Activated naive CD8-positive, alpha-beta T cell (primary cell): ENCODE measurements around the gene PECR.
A peak's percentile ranks its signal among the peaks of the same experiment; 100 is the strongest.

Source experiments
- H3K27ac Mint-ChIP-seq: one replicate; pipeline ENCODE4 v1.8.0; 2021; ENCODE audit warnings: mixed read lengths
- H3K27me3 Mint-ChIP-seq: one replicate; pipeline ENCODE4 v1.8.0; 2021; ENCODE audit warnings: mixed read lengths
- H3K36me3 Mint-ChIP-seq: one replicate; pipeline ENCODE4 v1.8.0; 2021; ENCODE audit warnings: mixed read lengths
- H3K4me1 Mint-ChIP-seq: one replicate; pipeline ENCODE4 v1.8.0; 2021; ENCODE audit warnings: low read depth, mixed read lengths
- H3K4me3 Mint-ChIP-seq: one replicate; pipeline ENCODE4 v1.8.0; 2021; ENCODE audit warnings: mild to moderate bottlenecking, mixed read lengths
- H3K9me3 Mint-ChIP-seq: one replicate; pipeline ENCODE4 v1.8.0; 2021; ENCODE audit warnings: low read depth, mixed read lengths

Gene PECR

GRCh38 chr2:216041438-216041837 lies 40.2 kb downstream of the PECR start:
- Mint-ChIP-seq H3K27me3 (no peaks in the 10 kb centered on the region), H3K9me3 (no peaks in the 10 kb centered on the region), H3K4me3 (no peak overlapping the region), H3K4me1 (no peaks in the 10 kb centered on the region), H3K27ac (no peak overlapping the region), H3K36me3 (no peaks in the 10 kb centered on the region)

DNA sequence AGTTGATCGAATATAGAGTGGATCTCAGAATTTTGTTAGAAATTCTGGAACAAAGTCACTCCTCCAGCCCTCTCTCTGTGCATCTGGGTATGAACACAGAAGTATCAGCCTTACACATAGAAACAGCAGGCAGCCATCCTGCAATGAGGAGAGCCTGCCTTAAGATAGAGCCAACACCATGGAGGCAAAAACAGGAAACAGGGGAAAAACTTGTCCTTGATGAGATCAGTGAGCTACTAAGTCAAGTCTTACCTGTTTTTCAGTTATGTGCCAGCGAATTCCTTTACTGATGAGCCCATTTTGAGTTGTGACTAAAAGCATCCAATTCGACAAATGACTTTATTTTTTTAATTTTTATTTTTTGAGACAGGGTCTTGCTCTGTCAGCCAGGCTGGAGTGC lies 41.7 kb downstream of the PECR start:
- no peaks in the 10 kb centered on the region for H3K36me3 Mint-ChIP-seq
- no peaks in the 10 kb centered on the region for H3K9me3 Mint-ChIP-seq
- no peaks in the 10 kb centered on the region for H3K4me1 Mint-ChIP-seq
- H3K4me3 Mint-ChIP-seq: no peak overlapping the region
- no peak overlapping the region for H3K27ac Mint-ChIP-seq
- no peaks in the 10 kb centered on the region for H3K27me3 Mint-ChIP-seq

DNA sequence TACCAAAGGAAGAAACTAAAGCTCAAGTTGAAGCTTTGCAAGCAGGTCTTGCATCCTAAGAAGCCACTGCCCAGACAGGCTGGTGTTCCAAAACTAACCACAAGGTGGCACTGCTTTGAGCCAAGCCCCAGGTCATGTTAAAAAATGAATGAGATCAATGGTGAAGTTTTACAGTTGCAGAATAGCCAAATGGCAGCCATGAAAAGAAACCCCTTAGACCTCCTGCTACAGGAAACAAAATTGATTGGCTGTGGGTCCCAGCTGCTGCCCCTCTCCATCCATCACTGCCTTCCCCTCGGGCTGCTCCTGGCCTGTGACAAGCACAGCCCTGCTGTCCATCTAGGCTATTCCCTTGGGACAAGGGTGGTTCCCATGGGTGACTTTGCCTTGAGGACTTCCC lies 47.5 kb downstream of the PECR start:
- H3K4me3 Mint-ChIP-seq: no peak overlapping the region
- no peaks in the 10 kb centered on the region for H3K27me3 Mint-ChIP-seq
- H3K4me1 Mint-ChIP-seq: peaks cover 26% of the 10 kb centered on the region
- no peaks in the 10 kb centered on the region for H3K9me3 Mint-ChIP-seq
- no peak overlapping the region for H3K27ac Mint-ChIP-seq
- H3K36me3 Mint-ChIP-seq: peaks cover 2% of the 10 kb centered on the region

DNA sequence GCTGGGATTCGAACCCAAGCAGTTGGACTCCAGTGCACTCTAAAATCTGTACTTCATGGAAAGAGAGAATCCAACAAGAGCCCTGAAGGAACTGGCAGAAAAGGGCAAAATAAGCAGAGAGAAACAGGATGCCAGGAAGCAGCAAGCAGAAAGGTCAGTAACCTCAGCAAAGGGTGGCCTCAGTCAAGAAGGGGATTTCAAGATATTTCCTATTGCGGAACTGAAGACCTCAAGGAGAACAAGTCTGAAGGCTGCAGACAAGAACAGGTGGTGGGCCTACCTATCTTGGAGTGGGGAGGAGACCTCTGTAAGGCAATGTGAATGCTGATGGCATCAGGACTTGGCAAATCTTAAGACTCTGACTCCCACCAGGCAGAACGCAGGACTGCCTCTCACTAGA lies 48.2 kb downstream of the PECR start:
- Mint-ChIP-seq H3K27ac (no peak overlapping the region), H3K27me3 (no peaks in the 10 kb centered on the region), H3K9me3 (no peaks in the 10 kb centered on the region), H3K36me3 (peaks cover 2% of the 10 kb centered on the region), H3K4me1 (peaks cover 26% of the 10 kb centered on the region), H3K4me3 (no peak overlapping the region)

DNA sequence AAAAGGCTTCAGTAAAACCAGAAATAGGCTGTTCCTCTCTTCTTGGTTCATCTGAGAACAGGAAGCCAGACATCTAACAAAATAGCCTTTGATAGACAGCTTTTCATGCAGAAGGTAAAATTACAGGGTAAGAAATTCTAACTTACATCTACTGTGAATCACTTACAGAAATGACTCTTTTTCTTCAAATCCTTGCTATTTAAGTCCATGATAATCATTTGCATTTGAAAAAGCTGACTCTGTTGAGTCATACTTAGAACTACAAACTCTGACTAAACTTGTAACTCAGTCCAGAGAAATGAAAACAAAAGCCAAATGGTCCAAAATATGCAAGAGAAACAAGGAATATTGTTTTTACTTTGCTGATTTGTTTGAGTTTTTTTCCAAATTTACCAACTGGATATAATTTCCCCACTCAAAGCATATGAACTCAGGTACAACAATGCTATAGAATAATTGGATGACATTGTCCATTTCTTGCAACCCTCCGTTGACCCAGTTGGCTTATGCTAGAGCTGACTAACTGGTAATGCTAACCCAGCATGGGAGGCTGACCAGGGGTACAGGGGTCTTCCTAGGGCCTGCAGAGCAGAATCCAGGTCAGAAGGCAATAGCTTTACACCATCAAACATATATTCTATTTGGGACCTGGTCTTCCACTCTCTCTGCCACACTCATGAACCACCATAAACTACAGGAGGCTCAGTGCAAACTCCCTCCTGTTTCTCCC lies 49.5 kb downstream of the PECR start:
- Mint-ChIP-seq H3K36me3 (peaks cover 2% of the 10 kb centered on the region), H3K9me3 (no peaks in the 10 kb centered on the region), H3K27me3 (no peaks in the 10 kb centered on the region), H3K4me1 (peaks cover 26% of the 10 kb centered on the region), H3K4me3 (peak overlapping the region; percentile 72), H3K27ac (peak overlapping the region; percentile 95)

GRCh38 chr2:216030216-216030615 lies 51.4 kb downstream of the PECR start:
- Mint-ChIP-seq H3K9me3 (no peaks in the 10 kb centered on the region), H3K4me1 (peaks cover 26% of the 10 kb centered on the region), H3K27me3 (no peaks in the 10 kb centered on the region), H3K27ac (no peak overlapping the region), H3K36me3 (peaks cover 3% of the 10 kb centered on the region), H3K4me3 (no peak overlapping the region)

DNA sequence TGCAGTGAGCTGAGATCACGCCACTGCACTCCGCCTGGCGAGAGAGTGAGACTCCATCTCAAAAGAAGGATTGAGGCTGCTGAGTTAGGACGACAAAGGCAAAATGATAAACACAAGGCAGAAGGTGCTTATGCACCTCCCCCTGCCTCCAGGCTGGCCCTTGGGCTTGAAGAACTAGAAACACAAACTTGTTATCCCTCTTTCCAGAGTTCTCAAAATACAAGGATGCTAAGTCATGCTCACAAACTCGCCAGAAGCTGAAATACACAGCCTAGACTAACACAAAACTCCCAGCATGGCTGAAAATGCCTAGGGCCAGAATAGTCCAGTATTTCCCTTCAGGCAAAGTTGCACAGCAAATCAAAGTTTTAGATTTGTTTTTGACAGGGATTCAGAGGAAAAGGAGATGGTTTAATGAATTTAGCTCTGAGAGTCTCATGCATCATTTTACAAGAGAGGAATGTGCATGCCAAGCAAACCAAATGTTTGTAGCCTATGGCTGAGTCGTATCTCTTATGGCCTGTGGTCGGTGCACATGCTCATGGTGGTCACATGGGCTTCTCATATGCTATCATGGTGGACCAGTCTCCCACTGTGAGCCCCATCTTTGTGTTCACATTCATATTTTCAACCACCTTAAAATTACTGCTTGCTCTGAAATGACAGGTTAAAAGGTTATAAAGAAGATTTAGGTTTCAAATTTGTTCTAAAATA lies 52.0 kb downstream of the PECR start:
- no peaks in the 10 kb centered on the region for H3K9me3 Mint-ChIP-seq
- H3K27me3 Mint-ChIP-seq: no peaks in the 10 kb centered on the region
- H3K36me3 Mint-ChIP-seq: peaks cover 6% of the 10 kb centered on the region
- H3K27ac Mint-ChIP-seq: peak overlapping the region; percentile 10
- H3K4me3 Mint-ChIP-seq: no peak overlapping the region
- H3K4me1 Mint-ChIP-seq: peaks cover 26% of the 10 kb centered on the region

DNA sequence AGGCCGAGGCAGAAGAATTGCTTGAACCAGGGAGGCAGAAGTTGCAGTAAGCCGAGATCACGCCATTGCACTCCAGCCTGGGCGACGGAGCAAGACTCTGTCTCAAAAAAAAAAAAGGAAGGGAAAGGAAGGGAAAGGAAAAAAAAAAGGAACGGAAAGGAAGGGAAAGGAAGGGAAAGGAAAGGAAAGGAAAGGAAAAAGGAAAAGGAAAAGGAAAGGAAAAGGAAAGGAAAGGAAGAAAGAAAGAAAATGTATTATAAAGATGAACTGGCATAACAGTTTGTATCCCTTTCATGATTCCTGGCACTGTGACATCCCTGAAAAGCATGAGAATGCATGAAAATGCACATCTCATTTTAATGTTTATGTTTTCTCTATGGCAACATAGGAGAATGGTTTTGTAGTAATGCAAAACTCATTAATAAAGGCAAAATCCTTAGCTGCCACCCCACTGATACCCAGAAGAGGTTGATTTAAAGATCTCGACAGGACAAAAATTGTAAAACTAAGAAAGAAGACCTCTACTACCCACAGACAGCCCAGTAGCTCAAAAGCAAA lies 56.8 kb downstream of the PECR start:
- Mint-ChIP-seq H3K4me1 (no peaks in the 10 kb centered on the region), H3K36me3 (peaks cover 3% of the 10 kb centered on the region), H3K27ac (no peak overlapping the region), H3K4me3 (no peak overlapping the region), H3K27me3 (no peaks in the 10 kb centered on the region), H3K9me3 (no peaks in the 10 kb centered on the region)

GRCh38 chr2:216023055-216023648 lies 58.5 kb downstream of the PECR start:
- Mint-ChIP-seq H3K4me1 (no peaks in the 10 kb centered on the region), H3K27ac (no peak overlapping the region), H3K36me3 (peaks cover 6% of the 10 kb centered on the region)

GRCh38 chr2:216021768-216022565 lies 59.6 kb downstream of the PECR start:
- Mint-ChIP-seq H3K9me3 (no peaks in the 10 kb centered on the region), H3K27me3 (no peaks in the 10 kb centered on the region), H3K4me1 (peaks cover 6% of the 10 kb centered on the region), H3K4me3 (no peak overlapping the region), H3K36me3 (peaks cover 6% of the 10 kb centered on the region), H3K27ac (no peak overlapping the region)

More at GRCh38 chr2:216023055-216023648, 58.5 kb downstream of the PECR start:
- H3K4me3 Mint-ChIP-seq: no peak overlapping the region
- H3K27me3 Mint-ChIP-seq: no peaks in the 10 kb centered on the region
- no peaks in the 10 kb centered on the region for H3K9me3 Mint-ChIP-seq

DNA sequence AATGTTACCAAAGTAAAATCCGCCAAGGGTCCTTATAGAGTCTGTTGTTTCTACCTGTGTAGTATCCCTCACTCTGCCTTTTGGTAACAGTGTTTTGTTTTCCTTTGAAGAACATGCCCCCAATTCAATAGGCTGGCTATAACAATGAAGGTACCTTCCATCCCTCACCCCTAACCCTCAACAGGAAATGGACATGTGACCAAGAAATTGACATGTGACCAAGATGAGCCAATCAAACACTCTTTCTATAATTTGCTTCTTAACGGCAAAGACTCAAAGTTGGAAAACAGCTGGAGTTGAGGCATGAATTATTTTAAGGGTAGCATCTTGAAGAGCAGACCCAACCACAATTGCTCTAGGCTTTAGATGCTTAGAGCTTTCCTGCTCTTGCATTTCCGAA lies 62.9 kb downstream of the PECR start:
- H3K4me3 Mint-ChIP-seq: no peak overlapping the region
- H3K36me3 Mint-ChIP-seq: peaks cover 3% of the 10 kb centered on the region
- H3K4me1 Mint-ChIP-seq: peaks cover 33% of the 10 kb centered on the region
- H3K9me3 Mint-ChIP-seq: no peaks in the 10 kb centered on the region
- no peaks in the 10 kb centered on the region for H3K27me3 Mint-ChIP-seq
- no peak overlapping the region for H3K27ac Mint-ChIP-seq

DNA sequence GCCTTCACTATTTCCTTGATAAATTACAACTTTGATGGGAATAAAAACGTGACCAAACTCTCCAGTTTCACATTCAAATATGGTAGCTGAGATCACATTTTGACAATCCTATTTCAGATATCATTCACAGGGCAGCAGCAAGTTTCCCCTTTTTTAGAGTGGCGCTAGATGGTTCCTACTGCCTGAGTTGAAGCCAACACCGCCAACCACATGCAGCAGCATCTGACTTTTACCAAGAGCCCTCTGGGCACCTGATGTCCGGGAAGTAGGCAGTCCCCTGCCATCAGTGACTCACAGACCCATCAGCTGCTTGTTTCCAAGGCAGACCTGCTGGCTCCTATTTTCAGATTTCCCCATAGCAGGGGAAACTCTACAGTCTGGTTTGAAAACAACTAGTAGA lies 64.2 kb downstream of the PECR start:
- Mint-ChIP-seq H3K36me3 (peaks cover 3% of the 10 kb centered on the region), H3K27me3 (no peaks in the 10 kb centered on the region), H3K4me3 (peak overlapping the region; percentile 20), H3K4me1 (peaks cover 38% of the 10 kb centered on the region), H3K9me3 (no peaks in the 10 kb centered on the region), H3K27ac (no peak overlapping the region)

GRCh38 chr2:216016581-216016980 lies 65.0 kb downstream of the PECR start:
- Mint-ChIP-seq H3K4me3 (no peak overlapping the region), H3K27me3 (no peaks in the 10 kb centered on the region), H3K27ac (peak overlapping the region; percentile 88), H3K36me3 (peaks cover 3% of the 10 kb centered on the region), H3K4me1 (peaks cover 43% of the 10 kb centered on the region), H3K9me3 (no peaks in the 10 kb centered on the region)

GRCh38 chr2:216015722-216016464 lies 65.7 kb downstream of the PECR start:
- peak overlapping the region; percentile 66 for H3K4me3 Mint-ChIP-seq
- H3K4me1 Mint-ChIP-seq: peaks cover 46% of the 10 kb centered on the region
- peaks cover 3% of the 10 kb centered on the region for H3K36me3 Mint-ChIP-seq
- peak overlapping the region; percentile 88 for H3K27ac Mint-ChIP-seq
- no peaks in the 10 kb centered on the region for H3K9me3 Mint-ChIP-seq
- no peaks in the 10 kb centered on the region for H3K27me3 Mint-ChIP-seq
